ENCODE data around the gene PHF2.

PHF2 gene
- long read RNA-seq, partial matches to known transcripts = 5 of 5 reads
- long read RNA-seq, other reads (novel, unspliced or antisense) = 0 of 5 reads

GRCh38 chr9:93576258-93577077 lies at the start of gene PHF2:
TSS of gene PHF2 (plus strand) at chr9:93576584. CDS start at chr9:93576774, 190 bp downstream.
- Histone ChIP-seq H3K4me3 (replicated peaks; ENCODE audit: insufficient read depth, low read length) (peak within 1 kb of the TSS; percentile 59), H3K27me3 (ENCODE audit: insufficient read depth, poor library complexity, severe bottlenecking) (no peaks in the 10 kb centered on the region), H3K27ac (replicated peaks) (peak within 1 kb of the TSS; percentile 94)
- TF ChIP-seq GABPA (IDR thresholded peaks at IDR 0.05; ENCODE audit: low read depth) = no peak
- TF ChIP-seq SPI1 (IDR thresholded peaks at IDR 0.05; ENCODE audit: borderline replicate concordance, low read depth) = no peak
- TF ChIP-seq CTCF (IDR thresholded peaks at IDR 0.05; ENCODE audit: insufficient read depth, low read length) = no peak
- TF ChIP-seq REST (IDR thresholded peaks at IDR 0.05; ENCODE audit: insufficient replicate concordance, low read depth) = no peak
- TF ChIP-seq POLR2AphosphoS5 (IDR thresholded peaks at IDR 0.05; ENCODE audit: low read depth) = no peak
- DNase-seq (ENCODE audit: low read depth in 1 of 2, low spot score in 1 of 2) = no peak

GRCh38 chr9:93531374-93531773 lies 45.0 kb upstream of the PHF2 start:
- DNase-seq (ENCODE audit: low read depth in 1 of 2, low spot score in 1 of 2) = no peak
- Histone ChIP-seq H3K27me3 (ENCODE audit: insufficient read depth, poor library complexity, severe bottlenecking) (no peaks in the 10 kb centered on the region), H3K4me3 (replicated peaks; ENCODE audit: insufficient read depth, low read length) (no peak overlapping the region), H3K27ac (replicated peaks) (no peak overlapping the region)
- TF ChIP-seq SPI1 (IDR thresholded peaks at IDR 0.05; ENCODE audit: borderline replicate concordance, low read depth) = no peak
- TF ChIP-seq REST (IDR thresholded peaks at IDR 0.05; ENCODE audit: insufficient replicate concordance, low read depth) = no peak
- no peak for TF ChIP-seq GABPA (IDR thresholded peaks at IDR 0.05; ENCODE audit: low read depth)

- TF ChIP-seq SPI1 (IDR thresholded peaks at IDR 0.05; ENCODE audit: borderline replicate concordance, low read depth) (no peak), CTCF (IDR thresholded peaks at IDR 0.05; ENCODE audit: insufficient read depth, low read length) (no peak), GABPA (IDR thresholded peaks at IDR 0.05; ENCODE audit: low read depth) (no peak), POLR2AphosphoS5 (IDR thresholded peaks at IDR 0.05; ENCODE audit: low read depth) (no peak), REST (IDR thresholded peaks at IDR 0.05; ENCODE audit: insufficient replicate concordance, low read depth) (no peak)
- no peaks in the 10 kb centered on the region for H3K27me3 ChIP-seq (ENCODE audit: insufficient read depth, poor library complexity, severe bottlenecking)
- H3K4me3 ChIP-seq (replicated peaks; ENCODE audit: insufficient read depth, low read length) = no peak overlapping the region
- no peak for DNase-seq (ENCODE audit: low read depth in 1 of 2, low spot score in 1 of 2)
- H3K27ac ChIP-seq (replicated peaks) = no peak overlapping the region
Observed at GRCh38 chr9:93532141-93532540, 44.2 kb upstream of the PHF2 start.
